GM21367 (cell line): ENCODE measurements around the gene LGALS16.
"Not testable (repeated sequence)": the region's sequence is repeated elsewhere in the genome, so short reads cannot be mapped to it uniquely, and the experiment has no call there.

Experiments used
- ATAC-seq: cut with Tn5 transposase; IDR thresholded peaks from one replicate; pipeline ENCODE4 v1.9.1; 2021; ENCODE audit not compliant: unreplicated experiment

LGALS16 gene

GRCh38 chr19:39677961-39678889 lies 22.5 kb downstream of the LGALS16 start:
- ATAC-seq, result no peak

- ATAC-seq, result peak; percentile 42
Observed at GRCh38 chr19:39679056-39679790, 23.5 kb downstream of the LGALS16 start.

GRCh38 chr19:39679791-39680168 lies 24.1 kb downstream of the LGALS16 start:
- peak; percentile 10 for ATAC-seq

- ATAC-seq, result no peak
Observed at GRCh38 chr19:39680593-39680992, 24.9 kb downstream of the LGALS16 start.

- no peak for ATAC-seq
Observed at GRCh38 chr19:39681416-39681815, 25.7 kb downstream of the LGALS16 start.

- no peak for ATAC-seq
Observed at GRCh38 chr19:39684267-39684666, 28.6 kb downstream of the LGALS16 start.

- ATAC-seq, result no peak
Observed at GRCh38 chr19:39686739-39687138, 31.0 kb downstream of the LGALS16 start.

GRCh38 chr19:39688637-39689036 lies 32.9 kb downstream of the LGALS16 start:
- not testable (repeated sequence) for ATAC-seq

GRCh38 chr19:39692166-39692565 lies 36.5 kb downstream of the LGALS16 start:
- no peak for ATAC-seq

- ATAC-seq, result no peak
Observed at GRCh38 chr19:39692822-39693221, 37.1 kb downstream of the LGALS16 start.

GRCh38 chr19:39695759-39696158 lies 40.0 kb downstream of the LGALS16 start:
- ATAC-seq, result no peak

GRCh38 chr19:39696387-39696786 lies 40.7 kb downstream of the LGALS16 start:
- ATAC-seq, result no peak

GRCh38 chr19:39698535-39698934 lies 42.8 kb downstream of the LGALS16 start:
- no peak for ATAC-seq

- ATAC-seq, result no peak
Observed at GRCh38 chr19:39701291-39701690, 45.6 kb downstream of the LGALS16 start.

- no peak for ATAC-seq
Observed at GRCh38 chr19:39704181-39705044, 48.7 kb downstream of the LGALS16 start, which contains the start of gene LGALS14. TSS of gene LGALS14 (plus strand) at chr19:39704481. CDS start at chr19:39704529, 48 bp downstream.

GRCh38 chr19:39705578-39706188 lies 50.0 kb downstream of the LGALS16 start:
- ATAC-seq, result no peak

GRCh38 chr19:39708594-39708993 lies 52.9 kb downstream of the LGALS16 start:
- ATAC-seq, result no peak

GRCh38 chr19:39709026-39709872 lies 53.5 kb downstream of the LGALS16 start:
- ATAC-seq, result no peak
